Naive B cell (primary cell): Measurements from ENCODE around the gene MDH1. TPM values are rescaled to one million over a fixed set of nuclear protein-coding genes. Genes with fewer than 3 reads are reported as not detected.
"Not testable (repeated sequence)": the region's sequence is repeated elsewhere in the genome, so short reads cannot be mapped to it uniquely, and the experiment has no call there.

Experiments
- ATAC-seq, 2 donors: fragments of 150-1000 bp; cut with Tn5 transposase; 2 replicates each; pipeline ENCODE4 v1.10.0; 2021; ENCODE audit warnings: low read depth in 2 of 2, mild to moderate bottlenecking in 2 of 2, moderate library complexity in 2 of 2
- DNase-seq: peaks from one replicate; pipeline ENCODE4 v3.0.0; 2022
- H3K27ac Mint-ChIP-seq, 6 donors: one replicate each; pipeline ENCODE4 v1.8.0; 2020 to 2022; ENCODE audit warnings: mild to moderate bottlenecking in 6 of 6, mixed read lengths in 6 of 6, moderate library complexity in 5 of 6, inconsistent platforms in 2 of 6
- H3K27me3 Mint-ChIP-seq, 3 donors: one replicate each; pipeline ENCODE4 v1.8.0; 2021 to 2022; ENCODE audit warnings: mixed read lengths in 3 of 3, mild to moderate bottlenecking in 1 of 3
- H3K36me3 Mint-ChIP-seq, 2 donors: one replicate each; pipeline ENCODE4 v1.8.0; 2020 to 2022; ENCODE audit warnings: mixed read lengths in 2 of 2, inconsistent platforms in 1 of 2, mild to moderate bottlenecking in 1 of 2
- H3K4me1 Mint-ChIP-seq, 3 donors: one replicate each; pipeline ENCODE4 v1.8.0; 2020 to 2022; ENCODE audit warnings: mixed read lengths in 3 of 3, inconsistent platforms in 1 of 3, mild to moderate bottlenecking in 1 of 3, moderate library complexity in 1 of 3
- H3K4me3 Mint-ChIP-seq, 8 donors: one replicate each; pipeline ENCODE4 v1.8.0; 2020 to 2022; ENCODE audit warnings: mild to moderate bottlenecking in 8 of 8, mixed read lengths in 8 of 8, moderate library complexity in 8 of 8, inconsistent platforms in 2 of 8
- H3K9me3 Mint-ChIP-seq, 7 donors: one replicate each; pipeline ENCODE4 v1.8.0; 2020 to 2022; ENCODE audit warnings: mixed read lengths in 7 of 7, mild to moderate bottlenecking in 5 of 7, inconsistent platforms in 2 of 7, moderate library complexity in 1 of 7
- polyA plus RNA-seq, 6 donors: library from polyadenylated mRNA; unstranded; fragments of 300-500 nt; fragmentation: Illumina TruSeq; gene quantifications; one replicate each; pipeline ENCODE4 v1.2.3, GENCODE V29; 2021; ENCODE audit warnings: low read depth in 6 of 6

The MDH1 gene
- polyA plus RNA-seq, 6 donors from 2014 or later = 203 to 322 (median 271) TPM

DNA sequence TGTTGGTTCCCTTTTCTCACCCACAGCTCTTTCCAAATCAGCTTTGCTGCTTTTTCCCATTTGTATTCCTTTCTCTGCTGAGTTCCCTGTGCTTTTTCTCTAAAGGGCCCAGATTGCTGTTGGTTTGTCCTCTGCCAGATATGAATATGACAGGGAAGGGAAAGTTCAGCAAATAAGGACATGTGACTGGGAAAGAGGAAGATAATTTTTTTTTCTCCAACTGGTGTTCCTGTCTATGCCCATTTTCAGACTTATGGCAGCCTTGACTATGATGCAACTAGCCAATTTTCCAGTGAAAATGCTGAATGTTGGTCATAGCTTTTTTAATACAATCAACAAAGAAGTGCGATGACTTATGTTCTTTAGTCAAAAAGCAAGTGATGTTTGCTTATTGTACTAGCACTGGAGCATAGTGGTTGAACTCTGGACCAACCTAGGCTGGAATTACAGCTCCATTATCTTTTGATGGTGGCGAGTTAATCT lies 7.7 kb downstream of the MDH1 start:
- Mint-ChIP-seq H3K4me3 (no peak overlapping the region), H3K9me3 (no peaks in the 10 kb centered on the region), H3K4me1 (peaks cover 2 to 10% (median 8%) of the 10 kb centered on the region in 3 donors), H3K36me3 (peaks cover 0 to 13% of the 10 kb centered on the region in 2 donors), H3K27me3 (no peaks in the 10 kb centered on the region), H3K27ac (no peak overlapping the region)
- ATAC-seq (no peak), DNase-seq (no peak)

GRCh38 chr2:63598981-63599380 lies 10.2 kb downstream of the MDH1 start:
- Mint-ChIP-seq H3K27ac (no peak overlapping the region), H3K4me3 (no peak overlapping the region), H3K27me3 (no peaks in the 10 kb centered on the region), H3K36me3 (peaks cover 0 to 23% of the 10 kb centered on the region in 2 donors), H3K4me1 (peaks cover 0 to 4% (median 0%) of the 10 kb centered on the region in 3 donors), H3K9me3 (no peaks in the 10 kb centered on the region)
- ATAC-seq (no peak), DNase-seq (no peak)

DNA sequence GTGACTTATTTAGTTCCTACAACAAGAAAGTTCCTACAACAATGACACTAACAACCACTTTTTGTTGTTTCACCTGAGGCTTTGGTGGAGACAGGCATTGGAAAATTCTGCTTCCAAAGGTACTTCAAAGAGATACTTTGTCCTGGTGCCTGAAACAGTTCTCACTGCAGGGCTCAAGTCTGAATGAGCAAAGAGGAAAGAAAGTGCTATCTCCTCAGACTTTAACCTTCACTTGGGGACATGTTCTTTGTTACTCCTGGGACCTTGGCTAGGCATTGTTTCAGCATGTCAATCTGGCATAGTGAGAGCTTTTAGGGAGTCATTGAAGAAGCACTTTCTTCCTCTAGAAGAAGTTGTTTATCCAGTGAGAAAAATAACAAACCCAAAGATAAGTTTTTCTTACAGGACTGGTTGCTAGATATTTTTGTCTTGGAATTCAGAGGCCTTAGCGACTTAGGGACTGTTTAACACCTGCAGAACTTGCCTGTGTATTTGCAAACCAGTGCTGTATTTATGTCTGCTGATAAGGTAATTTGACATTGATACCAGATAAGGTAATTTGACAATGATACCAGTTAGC lies 12.2 kb downstream of the MDH1 start:
- peak overlapping the region in 1 of 6 donors; percentile 80 for H3K27ac Mint-ChIP-seq
- no peaks in the 10 kb centered on the region for H3K9me3 Mint-ChIP-seq
- peaks cover 7 to 39% of the 10 kb centered on the region in 2 donors for H3K36me3 Mint-ChIP-seq
- DNase-seq (no peak), ATAC-seq (no peak)
- no peak overlapping the region for H3K4me3 Mint-ChIP-seq
- H3K4me1 Mint-ChIP-seq = no peaks in the 10 kb centered on the region
- H3K27me3 Mint-ChIP-seq = no peaks in the 10 kb centered on the region

- ATAC-seq (no peak), DNase-seq (no peak)
- no peak overlapping the region for H3K27ac Mint-ChIP-seq
- no peaks in the 10 kb centered on the region for H3K27me3 Mint-ChIP-seq
- H3K36me3 Mint-ChIP-seq = peaks cover 7 to 46% of the 10 kb centered on the region in 2 donors
- H3K9me3 Mint-ChIP-seq = peaks cover 0 to 2% (median 0%) of the 10 kb centered on the region in 7 donors
- H3K4me3 Mint-ChIP-seq = no peak overlapping the region
- no peaks in the 10 kb centered on the region for H3K4me1 Mint-ChIP-seq
Measured at GRCh38 chr2:63604666-63605065, 15.9 kb downstream of the MDH1 start.

DNA sequence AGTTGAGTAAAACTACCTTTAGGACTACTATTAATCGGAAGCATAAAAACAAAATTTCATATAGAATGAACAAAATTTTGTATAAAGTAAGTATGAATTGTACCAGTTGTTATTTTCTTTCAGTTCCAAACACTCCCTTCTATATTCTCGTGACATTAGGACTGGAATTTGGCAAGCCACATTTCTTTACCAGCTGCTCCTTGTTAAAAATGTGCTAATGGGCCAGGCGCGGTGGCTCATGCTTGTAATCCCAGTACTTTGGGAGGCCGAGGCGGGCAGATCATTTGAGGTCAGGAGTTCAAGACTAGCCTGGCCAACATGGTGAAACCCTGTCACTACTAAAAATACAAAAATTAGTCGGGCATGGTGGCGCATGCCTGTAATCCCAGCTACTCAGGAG lies 20.1 kb downstream of the MDH1 start:
- not testable (repeated sequence) for DNase-seq, H3K4me1 Mint-ChIP-seq, H3K27ac Mint-ChIP-seq, H3K9me3 Mint-ChIP-seq, H3K27me3 Mint-ChIP-seq, H3K4me3 Mint-ChIP-seq, ATAC-seq
- H3K36me3 Mint-ChIP-seq = peaks cover 7 to 27% of the 10 kb centered on the region in 2 donors

GRCh38 chr2:63610525-63610924 lies 21.8 kb downstream of the MDH1 start:
- Mint-ChIP-seq H3K9me3 (peaks cover 0 to 2% (median 0%) of the 10 kb centered on the region in 7 donors), H3K36me3 (peaks cover 0 to 16% of the 10 kb centered on the region in 2 donors), H3K27me3 (peaks cover 0 to 9% (median 0%) of the 10 kb centered on the region in 3 donors), H3K27ac (no peak overlapping the region), H3K4me3 (no peak overlapping the region), H3K4me1 (no peaks in the 10 kb centered on the region)
- ATAC-seq (no peak), DNase-seq (no peak)

DNA sequence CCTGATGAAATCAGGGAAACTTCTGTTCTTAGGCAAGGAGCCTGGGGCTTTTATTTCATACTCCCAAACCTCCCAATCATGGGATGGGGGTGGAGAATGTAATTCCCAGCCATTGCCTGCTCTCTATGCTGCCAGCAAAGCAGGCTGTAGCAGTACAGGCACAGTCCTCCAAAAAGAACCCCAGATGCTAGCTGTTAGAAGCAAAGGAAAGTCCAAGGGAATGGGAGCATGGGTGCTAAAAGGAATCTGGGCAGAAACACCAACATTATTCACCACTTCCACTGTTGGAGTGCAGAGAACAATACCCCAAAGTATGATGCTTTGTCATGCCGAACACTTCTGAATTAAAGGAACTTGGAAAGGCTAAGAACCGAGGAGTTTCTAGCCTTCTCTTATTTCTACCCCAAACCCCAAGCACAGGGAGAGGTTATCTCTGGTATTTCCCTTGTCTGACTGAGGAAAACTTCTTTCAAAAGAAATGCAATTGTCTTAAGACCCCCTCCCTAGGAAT lies 24.7 kb downstream of the MDH1 start:
- peaks cover 2 to 9% (median 4%) of the 10 kb centered on the region in 3 donors for H3K27me3 Mint-ChIP-seq
- H3K4me3 Mint-ChIP-seq = no peak overlapping the region
- no peak overlapping the region for H3K27ac Mint-ChIP-seq
- no peaks in the 10 kb centered on the region for H3K36me3 Mint-ChIP-seq
- no peak for DNase-seq
- H3K4me1 Mint-ChIP-seq = no peaks in the 10 kb centered on the region
- no peak for ATAC-seq
- no peaks in the 10 kb centered on the region for H3K9me3 Mint-ChIP-seq

DNA sequence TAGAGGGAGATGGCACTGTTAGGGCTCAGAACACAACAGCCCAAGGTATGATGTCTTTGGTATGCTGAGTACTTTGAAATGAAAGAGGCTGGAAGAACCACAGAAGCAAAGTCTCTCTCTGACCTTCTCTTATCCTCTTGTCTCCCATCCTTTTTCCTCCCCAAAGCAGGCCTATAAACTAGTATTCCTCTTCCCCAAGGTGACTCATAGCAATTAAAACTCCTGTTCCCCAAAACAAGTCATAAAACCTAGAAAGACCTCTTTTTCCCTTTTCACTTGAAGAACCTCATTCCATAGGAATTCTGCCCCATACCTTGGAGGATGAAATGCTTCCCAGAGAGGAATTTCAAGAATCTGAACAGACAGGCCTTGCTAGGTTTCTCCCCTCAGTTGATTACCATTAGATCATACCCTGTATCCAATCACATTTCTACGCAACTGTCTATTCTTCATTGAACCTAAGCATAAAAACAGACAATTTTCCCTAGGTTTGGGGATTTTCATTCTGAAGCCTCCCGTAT lies 25.7 kb downstream of the MDH1 start:
- Mint-ChIP-seq H3K4me1 (no peaks in the 10 kb centered on the region), H3K27me3 (peaks cover 4 to 9% (median 8%) of the 10 kb centered on the region in 3 donors), H3K9me3 (no peaks in the 10 kb centered on the region), H3K36me3 (no peaks in the 10 kb centered on the region), H3K27ac (no peak overlapping the region), H3K4me3 (no peak overlapping the region)
- no peak for ATAC-seq
- DNase-seq = no peak

GRCh38 chr2:63614983-63615945 lies 26.5 kb downstream of the MDH1 start:
- no peaks in the 10 kb centered on the region for H3K4me1 Mint-ChIP-seq

DNA sequence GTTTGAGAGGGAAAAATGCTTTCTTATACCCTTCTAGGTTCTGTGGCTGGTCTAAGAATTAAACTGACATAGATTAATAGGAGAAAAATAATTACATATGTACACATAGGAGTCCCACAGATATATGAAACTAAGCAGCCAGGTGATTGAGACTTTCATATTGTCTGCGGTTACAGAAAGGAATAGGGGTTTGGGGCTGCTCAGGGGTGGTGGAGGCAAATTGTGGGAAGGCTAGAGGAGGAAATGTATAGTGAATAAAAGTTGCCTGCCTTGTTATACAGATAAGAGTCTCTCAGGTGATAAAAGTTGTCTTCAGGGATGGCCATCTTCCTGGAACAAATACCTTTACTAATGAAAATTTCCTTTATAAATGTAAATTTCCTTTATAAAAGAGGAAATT lies 28.6 kb downstream of the MDH1 start:
- Mint-ChIP-seq H3K4me3 (no peak overlapping the region), H3K36me3 (no peaks in the 10 kb centered on the region), H3K27ac (no peak overlapping the region), H3K9me3 (peaks cover 0 to 3% (median 0%) of the 10 kb centered on the region in 7 donors), H3K4me1 (no peaks in the 10 kb centered on the region), H3K27me3 (peaks cover 4 to 19% (median 17%) of the 10 kb centered on the region in 3 donors)
- no peak for ATAC-seq
- DNase-seq = no peak

More at GRCh38 chr2:63614983-63615945, 26.5 kb downstream of the MDH1 start:
- H3K27ac Mint-ChIP-seq = no peak overlapping the region
- no peaks in the 10 kb centered on the region for H3K9me3 Mint-ChIP-seq
- peaks cover 4 to 9% (median 8%) of the 10 kb centered on the region in 3 donors for H3K27me3 Mint-ChIP-seq
- no peak for ATAC-seq
- H3K4me3 Mint-ChIP-seq = no peak overlapping the region
- DNase-seq = no peak
- no peaks in the 10 kb centered on the region for H3K36me3 Mint-ChIP-seq

DNA sequence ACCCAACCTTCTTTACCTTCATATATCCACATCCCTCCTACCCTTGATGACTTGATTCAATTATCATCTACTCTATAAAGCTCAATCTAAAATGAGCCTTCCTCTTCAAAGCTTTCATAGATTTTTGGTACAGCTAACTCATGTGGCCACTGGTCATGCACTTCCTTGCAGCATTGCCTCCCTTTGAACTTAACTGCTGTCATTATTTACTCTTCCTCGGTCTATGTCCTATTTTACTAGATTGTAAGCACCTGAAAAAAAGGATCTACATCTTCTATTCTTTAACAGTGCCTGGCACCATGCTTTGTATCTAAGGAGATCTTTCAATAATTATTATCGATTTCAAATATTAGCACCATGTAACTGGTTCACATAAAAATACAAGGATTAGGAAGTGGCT lies 30.6 kb downstream of the MDH1 start:
- Mint-ChIP-seq H3K4me1 (no peaks in the 10 kb centered on the region), H3K27me3 (peaks cover 4 to 21% (median 17%) of the 10 kb centered on the region in 3 donors), H3K36me3 (no peaks in the 10 kb centered on the region), H3K27ac (no peak overlapping the region), H3K9me3 (peaks cover 0 to 3% (median 0%) of the 10 kb centered on the region in 7 donors), H3K4me3 (no peak overlapping the region)
- DNase-seq = no peak
- ATAC-seq = no peak

DNA sequence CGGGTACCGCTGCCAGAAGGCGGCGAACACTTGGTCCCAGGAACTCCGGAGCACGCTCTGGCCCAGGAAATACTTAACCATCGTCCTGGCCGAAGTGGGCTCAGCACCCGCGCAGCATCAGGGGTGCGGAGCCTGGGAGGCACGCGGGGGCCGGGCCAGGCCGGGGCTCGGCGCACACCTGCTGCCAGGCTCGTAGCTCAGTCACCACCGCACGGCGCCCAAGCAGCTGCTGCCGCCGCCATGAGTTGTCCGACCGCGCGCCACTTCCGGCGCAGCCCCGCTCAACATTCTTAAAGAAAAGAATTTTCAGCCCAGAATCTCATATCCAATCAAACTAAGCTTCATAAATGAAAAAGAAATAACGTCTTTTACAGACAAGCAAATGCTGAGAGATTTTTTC lies 34.0 kb downstream of the MDH1 start:
- H3K9me3 Mint-ChIP-seq = peaks cover 0 to 7% (median 0%) of the 10 kb centered on the region in 7 donors
- DNase-seq = no peak
- ATAC-seq = no peak
- no peak overlapping the region for H3K27ac Mint-ChIP-seq
- no peaks in the 10 kb centered on the region for H3K36me3 Mint-ChIP-seq
- H3K27me3 Mint-ChIP-seq = peaks cover 4 to 30% (median 21%) of the 10 kb centered on the region in 3 donors
- no peaks in the 10 kb centered on the region for H3K4me1 Mint-ChIP-seq
- no peak overlapping the region for H3K4me3 Mint-ChIP-seq

- not testable (repeated sequence) for H3K9me3 Mint-ChIP-seq, ATAC-seq, H3K4me3 Mint-ChIP-seq, DNase-seq, H3K36me3 Mint-ChIP-seq, H3K4me1 Mint-ChIP-seq, H3K27ac Mint-ChIP-seq
- H3K27me3 Mint-ChIP-seq = peaks cover 0 to 22% (median 21%) of the 10 kb centered on the region in 3 donors
Measured at GRCh38 chr2:63623763-63624162, 35.0 kb downstream of the MDH1 start.
